ENCODE data around the gene ARAP3. TPM values are rescaled to one million over a fixed set of nuclear protein-coding genes. Genes with fewer than 3 reads are reported as not detected.
A peak's percentile ranks its signal among the peaks of the same experiment; 100 is the strongest.

Gene ARAP3
- total RNA-seq, 1 experiment from 2014 or later, result 15.1 TPM

DNA sequence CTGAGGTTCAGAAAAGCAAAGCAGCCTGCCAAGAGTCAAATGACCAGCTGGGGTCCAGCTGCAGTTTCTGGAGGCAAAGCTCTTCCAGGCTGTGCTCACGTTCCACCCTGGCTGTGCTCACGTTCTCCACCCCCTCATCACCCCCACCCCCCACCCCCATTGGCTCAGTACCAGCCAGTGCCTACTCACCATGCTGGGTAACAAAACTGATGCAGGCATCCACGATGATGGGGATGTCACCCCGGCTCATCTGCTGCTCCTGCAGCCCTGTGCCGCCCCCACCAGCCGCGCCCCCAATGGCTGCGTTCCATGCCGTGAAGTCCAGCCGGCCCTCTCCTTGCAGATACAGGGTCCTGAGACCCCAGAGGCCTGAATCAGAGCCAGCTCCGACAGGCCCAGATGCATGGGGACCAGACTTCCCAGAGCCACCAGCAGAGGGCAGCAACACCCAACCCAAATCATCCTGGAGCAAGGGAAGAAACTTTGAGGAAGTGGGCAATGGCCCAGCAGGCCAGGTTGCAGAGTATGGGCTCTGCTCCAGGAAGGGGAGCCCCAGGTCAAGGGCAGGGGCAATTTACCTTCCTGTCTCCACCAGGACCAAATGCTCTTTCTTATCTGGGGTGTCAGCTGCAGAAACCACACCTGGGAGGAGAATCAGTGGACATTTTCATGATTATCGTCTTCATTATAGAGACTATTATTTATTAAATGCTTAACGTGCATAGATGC, 17.1 kb downstream of the ARAP3 start:
- DNase-seq (ENCODE audit: low read depth, low spot score), result peak; percentile 54
- no peak overlapping the region for H3K9ac ChIP-seq (ENCODE audit: low read length)
- no peak overlapping the region for H3K4me3 ChIP-seq (replicated peaks in 1 of 2; ENCODE audit: low read depth in 1 of 2, low read length in 2 of 2)
- H3K9me2 ChIP-seq (ENCODE audit: insufficient read depth), result no peaks in the 10 kb centered on the region
- no TSS peak for BruUV-seq (replicated peaks)
- H3K4me1 ChIP-seq (ENCODE audit: control insufficient read depth in 1 of 2, insufficient read depth in 2 of 2, low read length in 2 of 2), result 0 out of 4 replicates have a peak, but pooled peaks cover 0 to 3% of the 10 kb centered on the region in 2 experiments
- ATAC-seq, result peak; percentile 95
- no peak overlapping the region for H3K27ac ChIP-seq (ENCODE audit: low read depth, low read length)
- TF ChIP-seq, protein P1, sequence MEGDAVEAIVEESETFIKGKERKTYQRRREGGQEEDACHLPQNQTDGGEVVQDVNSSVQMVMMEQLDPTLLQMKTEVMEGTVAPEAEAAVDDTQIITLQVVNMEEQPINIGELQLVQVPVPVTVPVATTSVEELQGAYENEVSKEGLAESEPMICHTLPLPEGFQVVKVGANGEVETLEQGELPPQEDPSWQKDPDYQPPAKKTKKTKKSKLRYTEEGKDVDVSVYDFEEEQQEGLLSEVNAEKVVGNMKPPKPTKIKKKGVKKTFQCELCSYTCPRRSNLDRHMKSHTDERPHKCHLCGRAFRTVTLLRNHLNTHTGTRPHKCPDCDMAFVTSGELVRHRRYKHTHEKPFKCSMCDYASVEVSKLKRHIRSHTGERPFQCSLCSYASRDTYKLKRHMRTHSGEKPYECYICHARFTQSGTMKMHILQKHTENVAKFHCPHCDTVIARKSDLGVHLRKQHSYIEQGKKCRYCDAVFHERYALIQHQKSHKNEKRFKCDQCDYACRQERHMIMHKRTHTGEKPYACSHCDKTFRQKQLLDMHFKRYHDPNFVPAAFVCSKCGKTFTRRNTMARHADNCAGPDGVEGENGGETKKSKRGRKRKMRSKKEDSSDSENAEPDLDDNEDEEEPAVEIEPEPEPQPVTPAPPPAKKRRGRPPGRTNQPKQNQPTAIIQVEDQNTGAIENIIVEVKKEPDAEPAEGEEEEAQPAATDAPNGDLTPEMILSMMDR (IDR thresholded peaks at IDR 0.05 in 2 of 3, conservative IDR thresholded peaks at IDR 0.05 in 1 of 3; ENCODE audit: borderline replicate concordance in 1 of 3, insufficient read depth in 1 of 3, low read depth in 2 of 3, low read length in 2 of 3), result peak; percentile 69 to 94 (median 92); a peak in 5 of 6 replicates
- peak; percentile 95 for TF ChIP-seq RAD21 (IDR thresholded peaks at IDR 0.05; ENCODE audit: low read depth)
- TF ChIP-seq, protein P2, sequence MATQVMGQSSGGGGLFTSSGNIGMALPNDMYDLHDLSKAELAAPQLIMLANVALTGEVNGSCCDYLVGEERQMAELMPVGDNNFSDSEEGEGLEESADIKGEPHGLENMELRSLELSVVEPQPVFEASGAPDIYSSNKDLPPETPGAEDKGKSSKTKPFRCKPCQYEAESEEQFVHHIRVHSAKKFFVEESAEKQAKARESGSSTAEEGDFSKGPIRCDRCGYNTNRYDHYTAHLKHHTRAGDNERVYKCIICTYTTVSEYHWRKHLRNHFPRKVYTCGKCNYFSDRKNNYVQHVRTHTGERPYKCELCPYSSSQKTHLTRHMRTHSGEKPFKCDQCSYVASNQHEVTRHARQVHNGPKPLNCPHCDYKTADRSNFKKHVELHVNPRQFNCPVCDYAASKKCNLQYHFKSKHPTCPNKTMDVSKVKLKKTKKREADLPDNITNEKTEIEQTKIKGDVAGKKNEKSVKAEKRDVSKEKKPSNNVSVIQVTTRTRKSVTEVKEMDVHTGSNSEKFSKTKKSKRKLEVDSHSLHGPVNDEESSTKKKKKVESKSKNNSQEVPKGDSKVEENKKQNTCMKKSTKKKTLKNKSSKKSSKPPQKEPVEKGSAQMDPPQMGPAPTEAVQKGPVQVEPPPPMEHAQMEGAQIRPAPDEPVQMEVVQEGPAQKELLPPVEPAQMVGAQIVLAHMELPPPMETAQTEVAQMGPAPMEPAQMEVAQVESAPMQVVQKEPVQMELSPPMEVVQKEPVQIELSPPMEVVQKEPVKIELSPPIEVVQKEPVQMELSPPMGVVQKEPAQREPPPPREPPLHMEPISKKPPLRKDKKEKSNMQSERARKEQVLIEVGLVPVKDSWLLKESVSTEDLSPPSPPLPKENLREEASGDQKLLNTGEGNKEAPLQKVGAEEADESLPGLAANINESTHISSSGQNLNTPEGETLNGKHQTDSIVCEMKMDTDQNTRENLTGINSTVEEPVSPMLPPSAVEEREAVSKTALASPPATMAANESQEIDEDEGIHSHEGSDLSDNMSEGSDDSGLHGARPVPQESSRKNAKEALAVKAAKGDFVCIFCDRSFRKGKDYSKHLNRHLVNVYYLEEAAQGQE (IDR thresholded peaks at IDR 0.05; ENCODE audit: low read depth), result no peak
- H3K4me2 ChIP-seq (ENCODE audit: low read length), result no peak overlapping the region
- H4K20me1 ChIP-seq (ENCODE audit: insufficient read depth), result peaks cover 4% of the 10 kb centered on the region; the same call in 1 of the 2 replicates
- intact Hi-C loops (cut with micrococcal nuclease), result loop anchor here (1.0 to 10.0 kb wide), 3 partner anchors 214 to 480 kb away; no protein-coding TSS in a partner anchor
- RAD21 ChIA-PET (ENCODE audit: low non-redundant PET in 1 of 2, low total read pairs in 2 of 2, uncharacterized antibody in 2 of 2, unreplicated experiment in 2 of 2), result interaction anchor here (0.6 to 1.3 kb wide), 4 partner anchors 27 to 223 kb away, joined by 3 to 4 read pairs (median 3); no protein-coding TSS in a partner anchor
- CTCF ChIA-PET, result interaction anchor here (0.6 to 1.7 kb wide), 14 partner anchors 14 to 1770 kb away, joined by 3 to 7 read pairs (median 4); partner anchors contain the start of genes FCHSD1, PCDH1, RELL2 and RNF14
- H3K27me3 ChIP-seq (ENCODE audit: insufficient read depth, low read length), result no peaks in the 10 kb centered on the region
- no peaks in the 10 kb centered on the region for H3K9me3 ChIP-seq (ENCODE audit: control insufficient read depth in 1 of 2, insufficient read depth in 1 of 2, low read depth in 1 of 2, low read length in 2 of 2)
- no peak overlapping the region for H2AFZ ChIP-seq (ENCODE audit: low read depth, low read length, poor library complexity, severe bottlenecking)
- POLR2A ChIA-PET, result no interaction called here
- no peaks in the 10 kb centered on the region for H3K79me2 ChIP-seq (ENCODE audit: insufficient read depth, low read length)
- no peaks in the 10 kb centered on the region for H3K36me3 ChIP-seq (ENCODE audit: control insufficient read depth in 1 of 2, insufficient read depth in 2 of 2, low read length in 2 of 2)
